ENCODE results near the gene PRKAB1. TPM values are rescaled to one million over a fixed set of nuclear protein-coding genes. Genes with fewer than 3 reads are reported as not detected.
A peak's percentile ranks its signal among the peaks of the same experiment; 100 is the strongest.

The PRKAB1 gene
- total RNA-seq, 1 donor: 16.6 TPM

- no peak overlapping the region for H2AFZ ChIP-seq (ENCODE audit: low read length)
- H3K27me3 ChIP-seq (ENCODE audit: insufficient read depth, low read length): no peaks in the 10 kb centered on the region
- H4K20me1 ChIP-seq (ENCODE audit: insufficient read depth, low read length): peaks cover under 1% of the 10 kb centered on the region
- no peaks in the 10 kb centered on the region for H3K79me2 ChIP-seq (ENCODE audit: insufficient read depth, low read length)
- TF ChIP-seq CTCF (IDR thresholded peaks at IDR 0.05; ENCODE audit: extremely low read depth, low read depth, low read length): no peak
- H3K4me2 ChIP-seq (ENCODE audit: insufficient read depth, low read length): no peak overlapping the region
- peak; percentile 55 for DNase-seq (ENCODE audit: insufficient read length, low spot score, missing footprints)
- H3K9me3 ChIP-seq (ENCODE audit: low read depth, low read length): no peaks in the 10 kb centered on the region
- no peak overlapping the region for H3K4me3 ChIP-seq (ENCODE audit: insufficient read depth, low read length)
- peaks cover 37% of the 10 kb centered on the region for H3K4me1 ChIP-seq (ENCODE audit: insufficient read depth, low read length)
- no peaks in the 10 kb centered on the region for H3K36me3 ChIP-seq (ENCODE audit: insufficient read depth, low read length)
- H3K27ac ChIP-seq (ENCODE audit: low read depth, low read length): no peak overlapping the region
Observed at GRCh38 chr12:119687879-119688278, 19.9 kb downstream of the PRKAB1 start.

GRCh38 chr12:119689935-119690500 is 22.1 kb downstream of the PRKAB1 start:
- H3K79me2 ChIP-seq (ENCODE audit: insufficient read depth, low read length): no peaks in the 10 kb centered on the region
- H3K27ac ChIP-seq (ENCODE audit: low read depth, low read length): no peak overlapping the region
- no peaks in the 10 kb centered on the region for H3K9me3 ChIP-seq (ENCODE audit: low read depth, low read length)
- H2AFZ ChIP-seq (ENCODE audit: low read length): no peak overlapping the region
- no peak overlapping the region for H3K4me3 ChIP-seq (ENCODE audit: insufficient read depth, low read length)
- peaks cover 29% of the 10 kb centered on the region for H3K4me1 ChIP-seq (ENCODE audit: insufficient read depth, low read length)
- TF ChIP-seq CTCF (IDR thresholded peaks at IDR 0.05; ENCODE audit: extremely low read depth, low read depth, low read length): no peak
- H3K27me3 ChIP-seq (ENCODE audit: insufficient read depth, low read length): no peaks in the 10 kb centered on the region
- H3K4me2 ChIP-seq (ENCODE audit: insufficient read depth, low read length): no peak overlapping the region
- peak; percentile 10 for DNase-seq (ENCODE audit: insufficient read length, low spot score, missing footprints)
- H3K36me3 ChIP-seq (ENCODE audit: insufficient read depth, low read length): no peaks in the 10 kb centered on the region
- peaks cover 6% of the 10 kb centered on the region for H4K20me1 ChIP-seq (ENCODE audit: insufficient read depth, low read length)

- no peak overlapping the region for H3K4me2 ChIP-seq (ENCODE audit: insufficient read depth, low read length)
- H3K9me3 ChIP-seq (ENCODE audit: low read depth, low read length): no peaks in the 10 kb centered on the region
- H3K4me3 ChIP-seq (ENCODE audit: insufficient read depth, low read length): no peak overlapping the region
- TF ChIP-seq CTCF (IDR thresholded peaks at IDR 0.05; ENCODE audit: extremely low read depth, low read depth, low read length): no peak
- H3K4me1 ChIP-seq (ENCODE audit: insufficient read depth, low read length): peaks cover 29% of the 10 kb centered on the region
- H2AFZ ChIP-seq (ENCODE audit: low read length): peak overlapping the region; percentile 30
- H3K27ac ChIP-seq (ENCODE audit: low read depth, low read length): no peak overlapping the region
- H4K20me1 ChIP-seq (ENCODE audit: insufficient read depth, low read length): peaks cover 6% of the 10 kb centered on the region
- no peaks in the 10 kb centered on the region for H3K27me3 ChIP-seq (ENCODE audit: insufficient read depth, low read length)
- H3K79me2 ChIP-seq (ENCODE audit: insufficient read depth, low read length): no peaks in the 10 kb centered on the region
- no peaks in the 10 kb centered on the region for H3K36me3 ChIP-seq (ENCODE audit: insufficient read depth, low read length)
- no peak for DNase-seq (ENCODE audit: insufficient read length, low spot score, missing footprints)
Observed at GRCh38 chr12:119691202-119691810, 23.4 kb downstream of the PRKAB1 start.

GRCh38 chr12:119692410-119692809 is 24.5 kb downstream of the PRKAB1 start:
- H3K4me2 ChIP-seq (ENCODE audit: insufficient read depth, low read length): peak overlapping the region; percentile 74
- TF ChIP-seq CTCF (IDR thresholded peaks at IDR 0.05; ENCODE audit: extremely low read depth, low read depth, low read length): no peak

More at GRCh38 chr12:119692410-119692809, 24.5 kb downstream of the PRKAB1 start:
- peak overlapping the region; percentile 88 for H3K27ac ChIP-seq (ENCODE audit: low read depth, low read length)
- no peaks in the 10 kb centered on the region for H3K79me2 ChIP-seq (ENCODE audit: insufficient read depth, low read length)
- peaks cover 29% of the 10 kb centered on the region for H3K4me1 ChIP-seq (ENCODE audit: insufficient read depth, low read length)
- DNase-seq (ENCODE audit: insufficient read length, low spot score, missing footprints): peak; percentile 37
- no peak overlapping the region for H2AFZ ChIP-seq (ENCODE audit: low read length)
- no peaks in the 10 kb centered on the region for H3K27me3 ChIP-seq (ENCODE audit: insufficient read depth, low read length)
- H3K4me3 ChIP-seq (ENCODE audit: insufficient read depth, low read length): no peak overlapping the region
- peaks cover 3% of the 10 kb centered on the region for H3K36me3 ChIP-seq (ENCODE audit: insufficient read depth, low read length)
- no peaks in the 10 kb centered on the region for H3K9me3 ChIP-seq (ENCODE audit: low read depth, low read length)
- H4K20me1 ChIP-seq (ENCODE audit: insufficient read depth, low read length): peaks cover 6% of the 10 kb centered on the region

Measured in osteoblast (primary cell).